CD4-positive, alpha-beta T cell treated with Interleukin-12 subunit alpha and Interleukin-12 subunit beta, for 1 hour (primary cell): ENCODE results near the gene CUL5.

ENCODE experiments used
- DNase-seq: peaks from one replicate; pipeline ENCODE4 v3.0.0-alpha.2; 2020

The CUL5 gene

DNA sequence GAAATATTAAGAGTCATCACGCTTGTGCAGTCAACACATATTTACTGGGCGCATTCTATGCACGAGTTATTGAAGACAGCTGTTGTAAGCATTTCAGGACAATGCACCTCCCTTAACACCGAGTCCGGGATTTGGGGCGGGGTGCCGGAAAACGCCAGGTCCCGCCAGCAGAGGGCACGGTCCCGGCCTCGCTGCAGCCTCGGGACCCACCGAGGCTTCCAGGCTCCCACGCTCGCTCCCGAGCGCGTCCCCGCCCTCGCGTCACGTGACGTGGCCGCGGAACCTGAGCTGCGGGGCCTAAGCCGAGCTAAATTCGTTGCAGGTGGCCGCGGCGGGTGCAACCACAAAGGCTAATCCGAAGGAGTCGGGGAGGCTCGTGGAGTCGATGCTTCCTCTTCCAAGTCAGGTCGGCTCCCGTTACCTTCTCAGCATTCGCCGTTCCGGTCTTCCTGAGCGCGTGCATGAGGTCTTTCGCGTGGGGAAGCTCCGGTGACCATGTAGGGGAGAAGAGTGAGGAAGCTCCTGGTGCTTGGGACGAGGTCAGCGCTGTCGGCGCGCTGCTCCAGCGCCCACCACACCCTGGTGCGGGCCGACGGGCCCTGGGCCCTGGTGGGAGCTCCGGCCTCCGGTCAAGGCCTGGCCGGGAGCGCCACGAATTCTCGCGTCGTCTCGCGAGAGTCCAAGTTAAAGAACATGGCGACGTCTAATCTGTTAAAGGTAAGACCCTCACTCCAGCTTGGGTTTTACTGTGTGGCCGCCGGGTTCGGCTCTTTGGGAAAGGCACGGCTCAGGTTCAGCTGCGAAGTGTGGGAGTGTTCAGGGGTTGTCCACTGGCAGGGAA is at the start of gene CUL5:
TSS of gene CUL5 (plus strand) at position 243 of the 841 bp plus-strand sequence. CDS start at position 694, 451 bp downstream.
- peak; percentile 90 for DNase-seq

DNA sequence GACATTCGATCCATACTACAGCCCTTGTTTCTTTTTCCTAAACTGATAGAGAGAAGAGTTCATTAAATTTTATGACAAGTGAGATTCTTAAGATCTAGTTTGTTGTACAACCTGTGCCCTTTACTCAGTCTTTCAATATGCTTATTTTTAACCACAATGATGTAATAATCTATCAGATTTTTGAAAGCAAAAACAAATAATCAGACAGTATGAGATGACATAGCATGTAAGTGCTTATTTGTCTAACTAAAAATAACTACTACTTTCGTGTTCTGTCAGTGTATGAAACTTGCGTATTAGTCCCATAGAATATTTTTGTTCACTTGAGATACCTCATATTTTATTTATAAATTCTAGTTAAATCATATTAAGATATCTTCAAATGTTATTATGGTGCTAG is 47.2 kb upstream of the CUL5 start:
- no peak for DNase-seq

- DNase-seq: no peak
These were observed 46.5 kb upstream of the CUL5 start for GRCh38 chr11:107962181-107962580.

DNA sequence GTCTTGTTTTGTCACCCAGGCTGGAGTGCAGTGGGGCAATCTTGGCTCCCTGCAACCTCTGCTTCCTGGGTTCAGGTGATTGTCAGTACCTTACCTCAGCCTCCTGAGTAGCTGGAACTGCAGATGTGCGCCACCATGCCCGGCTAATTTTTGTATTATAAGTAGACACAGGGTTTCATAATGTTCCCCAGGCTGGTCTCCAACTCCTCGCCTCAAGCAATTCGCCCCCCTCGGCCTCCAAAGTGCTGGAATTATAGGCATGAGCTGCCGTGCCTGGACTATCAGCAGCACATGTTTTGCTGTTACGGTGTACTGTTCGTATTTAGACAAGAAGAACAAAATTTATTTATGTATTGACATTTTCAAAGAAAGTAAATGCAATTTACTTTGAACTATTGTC is 45.6 kb upstream of the CUL5 start:
- DNase-seq: no peak

GRCh38 chr11:107969219-107969618 is 39.5 kb upstream of the CUL5 start:
- no peak for DNase-seq

- no peak for DNase-seq
These were observed 38.6 kb upstream of the CUL5 start for GRCh38 chr11:107970049-107970448.

DNA sequence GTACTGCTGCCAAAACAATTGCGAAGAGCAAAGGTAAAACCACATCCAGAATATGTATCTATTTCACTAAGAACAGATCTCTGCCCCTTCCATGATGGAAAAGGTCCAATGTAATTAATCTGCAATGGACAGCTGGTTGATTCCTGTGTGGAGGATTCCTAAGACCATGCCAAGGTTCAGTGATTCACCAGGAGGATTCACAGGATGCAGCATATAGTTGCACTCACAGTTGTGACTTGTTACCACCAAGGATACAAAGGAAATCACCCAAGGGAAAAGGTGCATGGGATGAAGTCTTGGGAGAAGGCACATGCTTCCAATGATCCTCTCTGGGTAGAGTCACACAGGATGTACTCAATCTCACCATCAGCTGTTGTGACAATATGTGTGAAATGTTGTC is 35.1 kb upstream of the CUL5 start:
- no peak for DNase-seq

DNA sequence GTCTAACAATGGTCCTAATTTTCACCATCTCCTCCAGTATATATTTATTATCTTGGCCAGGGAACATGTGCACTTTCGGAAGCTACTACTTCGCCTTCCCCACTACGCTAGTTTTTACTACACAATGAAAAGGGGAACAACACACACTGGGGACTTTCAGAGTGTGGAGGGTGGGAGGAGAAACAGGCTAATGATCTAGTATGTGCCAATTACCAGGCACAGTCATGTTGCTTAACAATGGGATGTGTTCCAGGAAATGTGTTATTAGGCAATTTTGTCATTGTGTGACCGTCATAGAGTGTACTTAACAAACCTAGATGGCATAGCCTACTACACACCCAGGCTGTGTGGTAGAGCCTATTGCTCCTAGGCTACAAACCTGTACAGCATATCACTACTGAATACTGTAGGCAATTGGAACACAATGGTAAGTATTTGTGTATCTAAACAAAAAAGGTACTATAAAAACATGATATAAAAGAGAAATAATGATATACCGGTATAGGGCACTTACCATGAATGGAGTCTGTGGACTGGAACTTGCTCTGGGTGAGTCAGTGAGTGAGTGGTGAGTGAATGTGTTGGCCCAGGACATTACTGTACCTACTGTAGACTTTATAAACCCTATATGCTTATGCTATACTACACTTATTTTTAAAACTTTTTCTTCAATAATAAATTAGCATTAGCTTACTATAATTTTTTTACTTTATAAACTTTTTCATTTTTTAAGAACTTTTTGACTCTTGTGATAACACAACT is 20.1 kb upstream of the CUL5 start:
- no peak for DNase-seq

- no peak for DNase-seq
These were observed 16.8 kb upstream of the CUL5 start for GRCh38 chr11:107991868-107992414.

GRCh38 chr11:107996006-107996776 is 12.5 kb upstream of the CUL5 start:
- no peak for DNase-seq

DNA sequence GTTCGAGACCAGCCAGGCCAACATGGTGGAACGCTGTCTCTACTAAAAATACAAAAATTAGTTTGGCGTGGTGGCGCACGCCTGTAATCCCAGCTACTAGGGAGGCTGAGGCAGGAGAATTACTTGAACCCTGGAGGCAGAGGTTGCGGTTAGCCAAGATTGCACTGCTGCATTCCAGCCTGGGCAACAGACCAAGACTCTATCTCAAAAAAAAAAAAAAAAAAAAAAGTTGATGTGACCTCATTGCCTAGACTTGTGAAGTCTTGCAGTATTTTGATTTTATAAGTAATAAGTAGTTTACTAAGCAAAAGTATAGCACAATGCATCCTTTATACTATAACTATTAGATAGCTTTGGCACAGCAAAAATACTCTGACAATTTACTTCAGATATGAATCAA is 9.9 kb upstream of the CUL5 start:
- no peak for DNase-seq

DNA sequence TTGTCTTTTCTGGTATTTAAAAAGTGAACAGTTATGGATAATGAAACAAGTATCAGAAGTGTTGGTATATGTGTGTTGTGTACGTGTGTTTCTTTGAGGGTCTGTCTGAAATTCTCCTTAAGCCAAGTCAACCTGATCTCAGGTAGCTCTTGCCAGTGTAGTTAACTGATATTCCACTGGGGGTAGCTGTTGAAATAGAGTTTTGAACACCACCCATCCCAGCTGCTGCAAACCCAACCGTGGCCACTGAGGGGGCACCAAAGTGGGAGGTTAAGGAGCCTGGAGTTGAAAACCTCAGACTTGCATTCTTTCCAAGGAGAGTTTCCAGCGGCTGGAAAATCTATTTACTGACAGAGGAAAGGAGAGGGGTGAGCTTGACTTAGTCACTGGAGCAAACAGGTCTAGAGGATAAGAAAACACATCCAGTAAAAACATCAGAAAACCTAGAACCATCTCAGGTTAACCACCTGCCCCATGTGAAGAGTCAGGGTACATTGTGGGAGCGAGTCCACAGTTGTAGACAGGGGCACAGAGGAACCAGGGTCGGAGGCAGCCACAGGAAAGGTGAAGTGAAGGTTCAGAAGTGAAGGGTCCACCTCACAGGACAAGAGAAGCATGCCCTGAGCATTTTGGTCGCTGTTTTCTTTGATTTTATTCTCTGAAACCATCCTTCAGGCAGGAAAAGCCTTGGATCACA is 8.8 kb upstream of the CUL5 start:
- DNase-seq: peak; percentile 45

DNA sequence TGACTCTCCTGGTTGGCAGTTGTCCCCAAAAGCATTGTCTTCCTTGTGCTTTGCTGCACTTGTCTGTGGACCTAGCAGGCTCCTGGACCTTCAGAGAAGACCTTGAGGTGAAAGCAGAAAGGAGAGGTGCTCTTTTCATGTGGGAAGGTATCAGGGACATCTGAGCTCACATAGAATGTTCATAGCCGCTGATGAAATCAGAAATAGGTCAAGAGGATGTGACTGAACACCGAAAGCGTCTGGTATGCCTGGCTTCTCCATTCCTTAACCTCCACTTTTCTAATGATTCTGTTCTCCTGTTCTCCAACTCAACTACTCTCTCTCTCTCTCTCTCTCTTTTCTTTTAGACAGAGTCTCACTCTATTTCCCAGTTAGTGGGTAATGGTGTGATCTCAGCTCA is 6.2 kb upstream of the CUL5 start:
- no peak for DNase-seq

DNA sequence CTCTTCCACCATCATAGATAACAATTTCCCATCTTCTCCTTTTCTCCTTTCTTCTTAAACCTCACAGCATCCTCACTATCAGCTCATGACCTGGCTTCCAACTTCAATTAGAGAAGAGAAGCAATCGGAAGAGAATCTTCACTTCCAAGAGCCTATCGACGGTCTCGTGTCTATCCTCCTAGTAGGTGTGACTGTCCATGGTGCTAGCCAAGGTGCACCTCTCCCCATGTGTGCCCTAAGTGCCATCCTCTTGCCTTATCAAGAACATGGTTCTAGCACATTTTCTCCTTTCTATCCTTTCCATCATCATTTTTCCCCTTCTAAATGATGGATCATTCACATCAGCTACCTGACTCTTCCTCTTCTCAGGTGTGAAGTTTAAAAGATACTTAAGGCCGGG is 5.1 kb upstream of the CUL5 start:
- no peak for DNase-seq

DNA sequence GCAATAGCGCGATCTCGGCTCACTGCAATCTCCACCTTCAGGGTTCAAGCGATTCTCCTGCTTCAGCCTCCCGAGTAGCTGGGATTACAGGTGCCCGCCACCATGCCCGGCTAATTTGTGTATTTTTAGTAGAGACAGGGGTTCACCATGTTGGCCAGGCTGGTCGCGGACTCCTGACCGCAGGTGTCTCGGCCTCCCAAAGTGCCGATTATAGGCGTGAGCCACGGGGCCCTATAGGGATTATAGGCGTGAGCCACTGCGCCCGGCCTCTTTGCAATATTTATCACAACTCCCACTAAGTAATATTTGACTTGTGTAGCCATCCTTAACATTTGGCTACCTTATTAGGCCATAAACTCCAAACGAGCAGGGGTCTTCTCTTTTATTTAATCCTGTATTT is 879 bp upstream of the CUL5 start:
- DNase-seq: no peak

GRCh38 chr11:108009497-108010370 is 1.0 kb downstream of the CUL5 start:
- no peak for DNase-seq

GRCh38 chr11:108012139-108012725 is 3.5 kb downstream of the CUL5 start:
- no peak for DNase-seq

- DNase-seq: no peak
These were observed 7.9 kb downstream of the CUL5 start for GRCh38 chr11:108016647-108017046.

- DNase-seq: no peak
These were observed 10.0 kb downstream of the CUL5 start for GRCh38 chr11:108018708-108019107.

DNA sequence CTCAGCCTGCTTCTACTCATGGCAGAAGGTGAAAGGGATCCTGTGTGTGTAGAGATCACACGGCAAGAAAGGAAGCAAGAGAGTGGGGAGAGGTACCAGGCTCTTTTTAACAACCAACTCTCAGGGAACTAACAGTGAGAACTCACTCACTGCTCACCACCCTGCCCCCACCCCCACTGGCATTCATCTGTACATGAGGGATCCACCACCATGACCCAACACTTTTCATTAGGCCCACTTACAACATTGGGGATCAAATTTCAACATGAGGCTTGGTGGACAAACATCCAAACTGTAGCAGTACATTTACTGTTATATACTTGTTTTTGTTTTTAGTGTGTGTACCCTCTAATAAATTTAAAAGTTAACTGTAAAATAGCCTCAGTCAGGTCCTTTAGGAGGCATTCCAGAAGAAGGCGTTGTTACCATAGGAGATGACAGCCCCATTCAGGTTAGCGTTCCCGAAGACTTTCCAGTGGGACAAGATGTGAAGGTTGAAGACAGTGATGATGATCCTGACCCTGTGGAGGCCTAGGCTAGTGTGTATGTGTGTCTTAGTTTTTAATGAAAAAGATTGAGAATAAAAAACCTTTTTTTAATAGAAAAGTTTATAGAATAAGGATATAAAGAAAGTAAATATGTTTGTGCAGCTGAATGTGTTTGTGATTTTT is 11.3 kb downstream of the CUL5 start:
- no peak for DNase-seq
